Gastrocnemius medialis (tissue), 4 donors: ENCODE measurements around the gene ASCC1. TPM values are rescaled to one million over a fixed set of nuclear protein-coding genes. Genes with fewer than 3 reads are reported as not detected.

ENCODE experiments used
- ATAC-seq, 2 donors: fragments of 150-250 bp; one replicate each; pipeline ENCODE4 v1.9.1; 2016
- DNase-seq, 2 donors: peaks; one replicate each; pipeline ENCODE4 v3.0.0-alpha.2; 2019
- H3K27ac ChIP-seq, 4 donors: fragments of 200-600 bp; sonication (generic); 1 replicate in 1 of 4; 2 replicates in 3 of 4; pipeline ENCODE4 v1.5.1; 2016 to 2018; ENCODE audit warnings: mild to moderate bottlenecking in 2 of 4, moderate library complexity in 1 of 4
- H3K27me3 ChIP-seq, 3 donors: fragments of 200-600 bp; sonication (generic) in 2 of 3; 1 replicate in 1 of 3; 2 replicates in 2 of 3; pipeline versions ENCODE4 v1.5.1 to v1.6.0; 2016 to 2019; ENCODE audit warnings: mild to moderate bottlenecking in 1 of 3, moderate library complexity in 1 of 3
- H3K36me3 ChIP-seq, 2 donors: fragments of 200-600 bp; sonication (generic) in 1 of 2; one replicate each; pipeline ENCODE4 v1.5.1; 2017 to 2018
- H3K4me1 ChIP-seq, 2 donors: fragments of 200-600 bp; sonication (generic) in 1 of 2; one replicate each; pipeline ENCODE4 v1.5.1; 2016 to 2017; ENCODE audit warnings: mild to moderate bottlenecking in 2 of 2
- H3K4me3 ChIP-seq, 4 donors: fragments of 200-600 bp; sonication (generic) in 3 of 4; 1 replicate in 1 of 4; 2 replicates in 3 of 4; pipeline ENCODE4 v1.5.1; 2016 to 2019; ENCODE audit warnings: mild to moderate bottlenecking in 2 of 4
- H3K9me3 ChIP-seq, 3 donors: fragments of 200-600 bp; sonication (generic) in 2 of 3; 1 replicate in 1 of 3; 2 replicates in 2 of 3; pipeline ENCODE4 v1.5.1; 2016 to 2019
- POLR2A ChIP-seq, 2 donors: fragments of 450-650 bp; IDR thresholded peaks; one replicate each; pipeline ENCODE4 v1.6.1; 2017; ENCODE audit warnings: antibody characterized with exemption in 2 of 2, mild to moderate bottlenecking in 2 of 2, moderate library complexity in 2 of 2
- in situ Hi-C, 4 donors: fragments of 200-750 bp; cut with MboI; loops; one replicate each; pipeline versions ENCODE4 v1.15.0 to v1.8.0; 2017; ENCODE audit warnings: low sequenced_read_pairs in 4 of 4
- intact Hi-C: fragments of 100-400 bp; cut with DNase I; formaldehyde crosslinking; loops from one replicate; pipeline ENCODE4 v1.15.1; 2023; ENCODE audit warnings: low total_unique reads
- total RNA-seq, 4 donors: library from RNA; depleted of rRNA; stranded (reverse); fragments of >200 nt; gene quantifications; one replicate each; pipeline versions ENCODE4 v1.1.0 to v1.2.3, GENCODE V29; 2016
- TF ChIP-seq, protein P1 (sequence below), 5 experiments: fragments of 450-650 bp in 3 of 5; fragments of 200-600 bp in 2 of 5; sonication (generic) in 2 of 5; IDR thresholded peaks in 4 of 5; conservative IDR thresholded peaks in 1 of 5; 1 replicate in 4 of 5; 2 replicates in 1 of 5; pipeline ENCODE4 v1.5.1; 2016 to 2019; ENCODE audit warnings: antibody characterized with exemption in 5 of 5, mild to moderate bottlenecking in 3 of 5, moderate library complexity in 3 of 5

ASCC1 gene
- total RNA-seq, 4 donors from 2014 or later = 26.1 to 31.1 (median 29.6) TPM

DNA sequence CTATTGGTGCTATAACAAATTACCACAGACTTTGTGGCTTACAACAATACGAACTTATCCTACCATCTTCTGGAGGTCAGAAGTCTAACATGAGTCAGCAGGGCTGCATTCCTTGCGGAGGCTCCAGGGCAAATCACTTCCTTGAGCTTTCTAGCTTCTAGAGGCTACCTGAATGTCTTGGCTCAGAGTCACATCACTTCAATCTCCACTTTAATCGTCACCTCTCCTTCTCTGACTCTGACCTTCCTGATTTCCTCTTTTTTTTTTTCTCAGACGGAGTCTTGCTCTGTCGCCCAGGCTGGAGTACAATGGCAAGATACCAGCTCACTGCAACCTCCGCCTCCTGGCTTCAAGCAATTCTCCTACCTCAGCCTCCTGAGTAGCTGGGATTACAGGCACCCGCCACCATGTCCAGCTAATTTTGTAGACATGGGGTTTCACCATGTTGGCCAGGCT, 44.9 kb downstream of the ASCC1 start:
- Histone ChIP-seq H3K27me3 (no peaks in the 10 kb centered on the region), H3K4me3 (no peak overlapping the region), H3K36me3 (no peaks in the 10 kb centered on the region), H3K9me3 (no peaks in the 10 kb centered on the region), H3K27ac (no peak overlapping the region), H3K4me1 (peaks cover 11 to 14% of the 10 kb centered on the region in 2 donors)
- in situ Hi-C loops (no loop called here), intact Hi-C loops (no loop called here)
- TF ChIP-seq, protein P1, sequence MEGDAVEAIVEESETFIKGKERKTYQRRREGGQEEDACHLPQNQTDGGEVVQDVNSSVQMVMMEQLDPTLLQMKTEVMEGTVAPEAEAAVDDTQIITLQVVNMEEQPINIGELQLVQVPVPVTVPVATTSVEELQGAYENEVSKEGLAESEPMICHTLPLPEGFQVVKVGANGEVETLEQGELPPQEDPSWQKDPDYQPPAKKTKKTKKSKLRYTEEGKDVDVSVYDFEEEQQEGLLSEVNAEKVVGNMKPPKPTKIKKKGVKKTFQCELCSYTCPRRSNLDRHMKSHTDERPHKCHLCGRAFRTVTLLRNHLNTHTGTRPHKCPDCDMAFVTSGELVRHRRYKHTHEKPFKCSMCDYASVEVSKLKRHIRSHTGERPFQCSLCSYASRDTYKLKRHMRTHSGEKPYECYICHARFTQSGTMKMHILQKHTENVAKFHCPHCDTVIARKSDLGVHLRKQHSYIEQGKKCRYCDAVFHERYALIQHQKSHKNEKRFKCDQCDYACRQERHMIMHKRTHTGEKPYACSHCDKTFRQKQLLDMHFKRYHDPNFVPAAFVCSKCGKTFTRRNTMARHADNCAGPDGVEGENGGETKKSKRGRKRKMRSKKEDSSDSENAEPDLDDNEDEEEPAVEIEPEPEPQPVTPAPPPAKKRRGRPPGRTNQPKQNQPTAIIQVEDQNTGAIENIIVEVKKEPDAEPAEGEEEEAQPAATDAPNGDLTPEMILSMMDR (IDR thresholded peaks at IDR 0.05 in 4 of 5, conservative IDR thresholded peaks at IDR 0.05 in 1 of 5) = no peak
- no peak for TF ChIP-seq POLR2A (IDR thresholded peaks at IDR 0.05)
- DNase-seq = no peak
- ATAC-seq = no peak

DNA sequence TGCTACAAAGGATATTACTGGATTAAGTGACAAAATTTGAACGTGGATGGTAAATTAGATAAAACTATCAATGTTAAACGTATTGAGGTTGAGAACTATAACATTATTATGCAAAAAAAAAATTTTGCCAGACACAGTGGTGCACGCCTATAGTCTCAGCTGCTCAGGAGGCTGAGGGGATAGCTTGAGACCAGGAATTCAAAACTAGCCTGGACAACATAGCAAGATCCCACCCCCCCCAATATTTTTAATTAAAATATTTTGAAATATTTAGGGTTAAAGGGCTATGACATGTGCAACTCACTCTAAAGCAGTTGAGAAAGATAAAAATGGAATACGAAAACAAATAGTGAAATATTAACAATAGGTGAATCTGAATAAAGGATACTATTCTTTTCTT, 45.3 kb downstream of the ASCC1 start:
- no peaks in the 10 kb centered on the region for H3K36me3 ChIP-seq
- intact Hi-C loops = no loop called here
- no peak for ATAC-seq
- no peak overlapping the region for H3K4me3 ChIP-seq
- in situ Hi-C loops = no loop called here
- no peak overlapping the region for H3K27ac ChIP-seq
- H3K4me1 ChIP-seq = peaks cover 11 to 14% of the 10 kb centered on the region in 2 donors
- H3K9me3 ChIP-seq = no peaks in the 10 kb centered on the region
- no peak for DNase-seq
- no peaks in the 10 kb centered on the region for H3K27me3 ChIP-seq
- no peak for TF ChIP-seq POLR2A (IDR thresholded peaks at IDR 0.05)
- TF ChIP-seq, protein P1 (IDR thresholded peaks at IDR 0.05 in 4 of 5, conservative IDR thresholded peaks at IDR 0.05 in 1 of 5) = no peak

DNA sequence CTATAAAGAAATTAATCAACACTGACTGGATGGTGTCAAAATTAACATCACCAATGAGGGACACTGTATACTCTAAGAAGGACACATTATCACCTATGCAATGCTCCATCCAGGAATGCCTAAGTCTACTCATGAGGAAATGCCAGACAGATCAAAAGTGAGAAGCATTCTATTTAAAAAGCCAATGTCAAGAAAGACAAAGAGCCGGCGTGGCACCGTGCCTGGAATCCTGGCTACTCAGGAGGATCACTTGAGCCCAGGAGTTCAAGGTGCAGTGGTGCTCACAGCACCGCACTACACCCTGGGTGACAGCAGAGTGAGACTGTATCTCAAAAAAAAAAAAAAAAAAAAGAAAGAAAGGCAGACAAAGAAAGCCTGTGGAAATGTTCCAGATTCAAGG, 45.8 kb downstream of the ASCC1 start:
- no peak overlapping the region for H3K27ac ChIP-seq
- H3K4me3 ChIP-seq = no peak overlapping the region
- no peak for TF ChIP-seq POLR2A (IDR thresholded peaks at IDR 0.05)
- TF ChIP-seq, protein P1 (IDR thresholded peaks at IDR 0.05 in 4 of 5, conservative IDR thresholded peaks at IDR 0.05 in 1 of 5) = no peak
- no peaks in the 10 kb centered on the region for H3K9me3 ChIP-seq
- in situ Hi-C loops = no loop called here
- peaks cover 7 to 14% of the 10 kb centered on the region in 2 donors for H3K4me1 ChIP-seq
- ATAC-seq (no peak), DNase-seq (peak in 1 of 2 donors; percentile 21)
- no peaks in the 10 kb centered on the region for H3K36me3 ChIP-seq
- intact Hi-C loops = no loop called here
- no peaks in the 10 kb centered on the region for H3K27me3 ChIP-seq

GRCh38 chr10:72167118-72167517, 49.0 kb downstream of the ASCC1 start:
- no peak for ATAC-seq
- no peak overlapping the region for H3K27ac ChIP-seq
- H3K4me1 ChIP-seq = peaks cover 6 to 8% of the 10 kb centered on the region in 2 donors
- intact Hi-C loops (no loop called here), in situ Hi-C loops (no loop called here)
- H3K9me3 ChIP-seq = no peaks in the 10 kb centered on the region
- TF ChIP-seq, protein P1 (IDR thresholded peaks at IDR 0.05 in 4 of 5, conservative IDR thresholded peaks at IDR 0.05 in 1 of 5) = no peak
- no peak for TF ChIP-seq POLR2A (IDR thresholded peaks at IDR 0.05)
- H3K36me3 ChIP-seq = no peaks in the 10 kb centered on the region
- DNase-seq = no peak
- H3K27me3 ChIP-seq = no peaks in the 10 kb centered on the region
- H3K4me3 ChIP-seq = no peak overlapping the region

DNA sequence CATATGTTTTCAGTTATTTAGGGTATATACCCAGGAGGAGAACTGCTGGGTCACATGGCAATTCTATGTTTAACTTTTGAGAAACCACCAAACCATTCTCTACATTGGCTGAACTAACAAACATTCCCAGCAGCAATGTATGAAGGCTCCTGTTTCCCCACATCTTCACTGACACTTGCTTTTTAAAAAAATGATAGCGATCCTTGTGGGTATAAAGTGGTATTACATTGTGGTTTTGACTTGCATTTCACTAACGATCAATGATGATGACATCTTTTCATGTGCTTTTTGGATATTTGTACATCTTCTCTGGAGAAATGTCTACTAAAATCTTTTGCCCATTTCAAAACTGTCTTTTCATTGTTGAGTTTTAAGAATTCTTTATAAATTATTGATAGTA, 51.5 kb downstream of the ASCC1 start:
- intact Hi-C loops (no loop called here), in situ Hi-C loops (no loop called here)
- H3K27me3 ChIP-seq = no peaks in the 10 kb centered on the region
- no peak overlapping the region for H3K4me3 ChIP-seq
- H3K36me3 ChIP-seq = peaks cover 0 to 14% of the 10 kb centered on the region in 2 donors
- DNase-seq (no peak), ATAC-seq (no peak)
- TF ChIP-seq, protein P1 (IDR thresholded peaks at IDR 0.05 in 4 of 5, conservative IDR thresholded peaks at IDR 0.05 in 1 of 5) = no peak
- no peak for TF ChIP-seq POLR2A (IDR thresholded peaks at IDR 0.05)
- peaks cover 5 to 6% of the 10 kb centered on the region in 2 donors for H3K4me1 ChIP-seq
- no peaks in the 10 kb centered on the region for H3K9me3 ChIP-seq
- H3K27ac ChIP-seq = no peak overlapping the region
